Ovary (tissue), 3 donors: Measurements from ENCODE around the gene ITGB1BP1.

Source experiments
- EP300 ChIP-seq: sonication (generic); formaldehyde crosslinking; IDR thresholded peaks from one replicate; pipeline ENCODE4 v1.6.1; 2017; ENCODE audit warnings: antibody characterized with exemption
- POLR2A ChIP-seq: fragments of 450-650 bp; IDR thresholded peaks from one replicate; pipeline ENCODE4 v1.6.1; 2017; ENCODE audit warnings: antibody characterized with exemption, mild to moderate bottlenecking, moderate library complexity
- TF ChIP-seq, protein P1 (sequence below), 3 donors: fragments of 450-650 bp in 2 of 3; fragments of 200-600 bp in 1 of 3; IDR thresholded peaks; one replicate each; pipeline versions ENCODE4 v1.5.1 to v1.8.0; 2016 to 2022; ENCODE audit warnings: antibody characterized with exemption in 3 of 3, mild to moderate bottlenecking in 1 of 3
- donor health status: DM: no; HTN: no; CAD: no.

DNA sequence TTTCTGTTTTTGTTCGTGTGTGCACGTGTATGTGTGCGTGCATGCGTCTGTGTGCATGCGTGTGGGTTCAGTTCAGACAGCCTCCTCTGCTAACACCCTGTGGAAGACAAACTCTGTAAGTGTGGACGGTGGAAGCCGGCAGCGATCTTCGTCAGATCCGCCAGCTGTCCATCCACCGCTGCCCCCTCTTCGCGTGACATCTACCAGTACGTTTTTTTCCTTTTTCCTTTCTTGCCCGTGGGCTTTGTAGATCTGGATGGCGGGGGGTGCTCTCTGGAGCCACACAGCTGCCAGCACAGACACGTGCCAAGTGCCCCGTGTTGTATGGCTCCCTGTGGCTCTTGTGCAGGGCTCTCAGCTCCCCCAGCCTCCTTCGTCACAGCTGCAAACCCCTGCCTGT lies 32.3 kb downstream of the ITGB1BP1 start:
- TF ChIP-seq, protein P1, sequence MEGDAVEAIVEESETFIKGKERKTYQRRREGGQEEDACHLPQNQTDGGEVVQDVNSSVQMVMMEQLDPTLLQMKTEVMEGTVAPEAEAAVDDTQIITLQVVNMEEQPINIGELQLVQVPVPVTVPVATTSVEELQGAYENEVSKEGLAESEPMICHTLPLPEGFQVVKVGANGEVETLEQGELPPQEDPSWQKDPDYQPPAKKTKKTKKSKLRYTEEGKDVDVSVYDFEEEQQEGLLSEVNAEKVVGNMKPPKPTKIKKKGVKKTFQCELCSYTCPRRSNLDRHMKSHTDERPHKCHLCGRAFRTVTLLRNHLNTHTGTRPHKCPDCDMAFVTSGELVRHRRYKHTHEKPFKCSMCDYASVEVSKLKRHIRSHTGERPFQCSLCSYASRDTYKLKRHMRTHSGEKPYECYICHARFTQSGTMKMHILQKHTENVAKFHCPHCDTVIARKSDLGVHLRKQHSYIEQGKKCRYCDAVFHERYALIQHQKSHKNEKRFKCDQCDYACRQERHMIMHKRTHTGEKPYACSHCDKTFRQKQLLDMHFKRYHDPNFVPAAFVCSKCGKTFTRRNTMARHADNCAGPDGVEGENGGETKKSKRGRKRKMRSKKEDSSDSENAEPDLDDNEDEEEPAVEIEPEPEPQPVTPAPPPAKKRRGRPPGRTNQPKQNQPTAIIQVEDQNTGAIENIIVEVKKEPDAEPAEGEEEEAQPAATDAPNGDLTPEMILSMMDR (IDR thresholded peaks at IDR 0.05), result no peak
- no peak for TF ChIP-seq EP300
- TF ChIP-seq POLR2A, result no peak
